Measurements from ENCODE around the gene PELO. TPM values are rescaled to one million over a fixed set of nuclear protein-coding genes. Genes with fewer than 3 reads are reported as not detected.

Gene PELO
- total and polyA plus RNA-seq, 9 of the 15 experiments (the other 6 are each of a cell fraction or from before 2014, with no cell fraction given), result 5.8 to 14.6 (median 9.6) TPM

GRCh38 chr5:52778781-52779180 lies 8.9 kb upstream of the PELO start:
- WGBS (ENCODE audit: insufficient coverage, low coverage, missing lambda C conversion rate), result 0% methylated on average over 1 of the region's 1 CpG
- in situ Hi-C loops (cut with MboI) (no loop called here), intact Hi-C loops (cut with micrococcal nuclease) (no loop called here)
- H3K27me3 ChIP-seq (ENCODE audit: control insufficient read depth in 2 of 2, insufficient read depth in 2 of 2, low read length in 2 of 2), result no peaks in the 10 kb centered on the region
- DNase-seq (ENCODE audit: extremely low read depth in 1 of 4, low spot score in 3 of 4) (no peak), ATAC-seq (no peak), FAIRE-seq (no peak)
- no peaks in the 10 kb centered on the region for H3K79me2 ChIP-seq (ENCODE audit: control insufficient read depth, insufficient read depth, low read length)
- H3K9me3 ChIP-seq (replicated peaks; ENCODE audit: control insufficient read depth, insufficient read depth, low read depth, low read length), result no peaks in the 10 kb centered on the region
- H2AFZ ChIP-seq (ENCODE audit: low read depth, low read length), result no peak overlapping the region
- ChIA-PET CTCF (ENCODE audit: low intra/inter-chr PET ratio) (no interaction called here), POLR2A (interaction anchor here (0.6 kb wide), 1 partner anchor 9 kb away, joined by 3 read pairs; no protein-coding TSS in a partner anchor)
- no peak overlapping the region for H3K27ac ChIP-seq (ENCODE audit: extremely low read depth, low read depth, low read length)
- TF ChIP-seq ZNF140 (CRISPR knock-in tag; IDR thresholded peaks at IDR 0.05) (no peak), ZNF830 (CRISPR knock-in tag; IDR thresholded peaks at IDR 0.05) (no peak), ARID1B (IDR thresholded peaks at IDR 0.05) (no peak), EGR1 (conservative IDR thresholded peaks at IDR 0.05) (no peak), SMARCA5 (IDR thresholded peaks at IDR 0.05) (no peak), POLR2G (IDR thresholded peaks at IDR 0.05; ENCODE audit: low read depth, low read length) (no peak), CREB3 (tag; conservative IDR thresholded peaks at IDR 0.05; ENCODE audit: low read depth) (no peak), PRMT5 (CRISPR knock-in tag; IDR thresholded peaks at IDR 0.05) (no peak), EWSR1 (IDR thresholded peaks at IDR 0.05; ENCODE audit: borderline replicate concordance, low read depth, partially characterized antibody) (no peak), MAX (CRISPR knock-in tag; IDR thresholded peaks at IDR 0.05) (no peak), JUN (IDR thresholded peaks at IDR 0.05; ENCODE audit: borderline replicate concordance, low read depth, low read length) (no peak), JUN (CRISPR knock-in tag; IDR thresholded peaks at IDR 0.05; ENCODE audit: borderline replicate concordance) (no peak)
- H3K4me3 ChIP-seq, result no peak overlapping the region
- no peaks in the 10 kb centered on the region for H3K4me1 ChIP-seq (replicated peaks in 1 of 2; ENCODE audit: control insufficient read depth in 2 of 2, insufficient read depth in 2 of 2, low read length in 2 of 2)
- no peak overlapping the region for H3K4me2 ChIP-seq (ENCODE audit: insufficient read depth, low read length)
- H3K36me3 ChIP-seq (ENCODE audit: control insufficient read depth, insufficient read depth, low read length), result no peaks in the 10 kb centered on the region
- no TSS peak for BruUV-seq (replicated peaks)
- H4K20me1 ChIP-seq (replicated peaks; ENCODE audit: control insufficient read depth, insufficient read depth, low read length), result no peaks in the 10 kb centered on the region
- no peak overlapping the region for H3K9ac ChIP-seq (ENCODE audit: insufficient read depth in 1 of 2, low read depth in 2 of 2, low read length in 2 of 2)
- H3K9me1 ChIP-seq (ENCODE audit: control insufficient read depth, insufficient read depth, low read length), result no peaks in the 10 kb centered on the region
